Ishikawa (cell line): ENCODE data around the gene DAD1.

Experiments
- CEBPB ChIP-seq: IDR thresholded peaks from 2 replicates; pipeline ENCODE4 v1.6.1; 2012
- CREB1 ChIP-seq: IDR thresholded peaks from 2 replicates; pipeline ENCODE4 v1.6.1; 2012; ENCODE audit warnings: low read depth
- EGR1 ChIP-seq: IDR thresholded peaks from 2 replicates; pipeline ENCODE4 v1.6.1; 2012
- EP300 ChIP-seq: IDR thresholded peaks from 2 replicates; pipeline ENCODE4 v1.6.1; 2012; ENCODE audit warnings: borderline replicate concordance
- FOXM1 ChIP-seq: IDR thresholded peaks from 2 replicates; pipeline ENCODE4 v1.6.1; 2012; ENCODE audit warnings: low read depth, borderline replicate concordance
- MAX ChIP-seq: IDR thresholded peaks from 2 replicates; pipeline ENCODE4 v1.6.1; 2012
- NFIC ChIP-seq: IDR thresholded peaks from 2 replicates; pipeline ENCODE4 v1.6.1; 2012
- RAD21 ChIP-seq: IDR thresholded peaks from 2 replicates; pipeline ENCODE4 v1.6.1; 2012; ENCODE audit warnings: low read depth
- REST ChIP-seq: IDR thresholded peaks from 2 replicates; pipeline ENCODE4 v1.6.1; 2012; ENCODE audit warnings: low read depth, mild to moderate bottlenecking
- TAF1 ChIP-seq: IDR thresholded peaks from 2 replicates; pipeline ENCODE4 v1.6.1; 2012; ENCODE audit warnings: low read depth, mild to moderate bottlenecking
- TCF12 ChIP-seq: IDR thresholded peaks from 2 replicates; pipeline ENCODE4 v1.6.1; 2012; ENCODE audit warnings: low read depth
- TEAD4 ChIP-seq: IDR thresholded peaks from 2 replicates; pipeline ENCODE4 v1.6.1; 2012
- USF1 ChIP-seq: IDR thresholded peaks from 2 replicates; pipeline ENCODE4 v1.6.1; 2012
- YY1 ChIP-seq: IDR thresholded peaks from 2 replicates; pipeline ENCODE4 v1.6.1; 2012; ENCODE audit warnings: low read depth
- ZBTB7A ChIP-seq: IDR thresholded peaks from 2 replicates; pipeline ENCODE4 v1.6.1; 2012; ENCODE audit warnings: low read depth

DAD1 gene

GRCh38 chr14:22540293-22540692, 48.7 kb downstream of the DAD1 start:
- TF ChIP-seq TEAD4 = no peak
- no peak for TF ChIP-seq RAD21
- no peak for TF ChIP-seq TAF1
- no peak for TF ChIP-seq REST
- no peak for TF ChIP-seq CREB1
- no peak for TF ChIP-seq USF1
- TF ChIP-seq EGR1 = no peak

- no peak for TF ChIP-seq MAX
- no peak for TF ChIP-seq ZBTB7A
- no peak for TF ChIP-seq TAF1
- TF ChIP-seq TEAD4 = no peak
- no peak for TF ChIP-seq NFIC
- no peak for TF ChIP-seq FOXM1
Measured at GRCh38 chr14:22539831-22540230, 49.2 kb downstream of the DAD1 start.

GRCh38 chr14:22538671-22539228, 50.3 kb downstream of the DAD1 start:
- TF ChIP-seq REST (no peak), ZBTB7A (no peak), NFIC (no peak), EGR1 (no peak), RAD21 (no peak), CREB1 (no peak), CEBPB (no peak), TAF1 (no peak), YY1 (no peak)

- no peak for TF ChIP-seq EP300
- no peak for TF ChIP-seq FOXM1
- no peak for TF ChIP-seq CREB1
- no peak for TF ChIP-seq NFIC
- no peak for TF ChIP-seq RAD21
- no peak for TF ChIP-seq TAF1
- no peak for TF ChIP-seq TCF12
Measured at GRCh38 chr14:22537436-22538310, 51.4 kb downstream of the DAD1 start.

GRCh38 chr14:22536853-22537338, 52.1 kb downstream of the DAD1 start:
- TF ChIP-seq RAD21 (no peak), TAF1 (no peak)

- TF ChIP-seq MAX (no peak), FOXM1 (no peak), USF1 (no peak), EP300 (no peak), CREB1 (no peak), CEBPB (no peak), TEAD4 (no peak), TAF1 (no peak), ZBTB7A (no peak), RAD21 (no peak), EGR1 (no peak), YY1 (no peak), TCF12 (no peak), REST (no peak), NFIC (no peak)
Measured at GRCh38 chr14:22535916-22536315, 53.1 kb downstream of the DAD1 start.
